LNCaP clone FGC (cell line): Measurements from ENCODE around the gene RBM20.

ENCODE experiments used
- DNase-seq: peaks from one replicate; pipeline ENCODE4 v3.0.0-alpha.2; 2011; ENCODE audit warnings: low read depth
- H3K4me3 ChIP-seq: 2 replicates; pipeline ENCODE4 v1.5.1; 2011; ENCODE audit warnings: mild to moderate bottlenecking, low read depth, low read length, control low read depth
- CTCF ChIP-seq: IDR thresholded peaks from 2 replicates; pipeline ENCODE4 v1.5.1; 2012; ENCODE audit warnings: mild to moderate bottlenecking; ENCODE audit not compliant: control insufficient read depth, insufficient read depth; ENCODE audit errors: extremely low read depth

Gene RBM20

GRCh38 chr10:110841767-110842267 lies 197.7 kb downstream of the RBM20 start:
- no peak for DNase-seq
- no peak overlapping the region for H3K4me3 ChIP-seq
- TF ChIP-seq CTCF: no peak

GRCh38 chr10:110842326-110842904 lies 198.3 kb downstream of the RBM20 start:
- DNase-seq: no peak
- TF ChIP-seq CTCF: no peak
- no peak overlapping the region for H3K4me3 ChIP-seq

GRCh38 chr10:110843031-110843430 lies 198.9 kb downstream of the RBM20 start:
- no peak for DNase-seq
- H3K4me3 ChIP-seq: no peak overlapping the region
- no peak for TF ChIP-seq CTCF

GRCh38 chr10:110843796-110844616 lies 199.9 kb downstream of the RBM20 start:
- no peak for TF ChIP-seq CTCF
- H3K4me3 ChIP-seq: no peak overlapping the region
- no peak for DNase-seq

- H3K4me3 ChIP-seq: no peak overlapping the region
- DNase-seq: no peak
- no peak for TF ChIP-seq CTCF
Measured at GRCh38 chr10:110844617-110844881, 200.4 kb downstream of the RBM20 start.

GRCh38 chr10:110845192-110845755 lies 201.1 kb downstream of the RBM20 start:
- TF ChIP-seq CTCF: no peak
- H3K4me3 ChIP-seq: no peak overlapping the region

More at GRCh38 chr10:110845192-110845755, 201.1 kb downstream of the RBM20 start:
- no peak for DNase-seq
